Measurements from ENCODE around the gene KCTD21.

Gene KCTD21

DNA sequence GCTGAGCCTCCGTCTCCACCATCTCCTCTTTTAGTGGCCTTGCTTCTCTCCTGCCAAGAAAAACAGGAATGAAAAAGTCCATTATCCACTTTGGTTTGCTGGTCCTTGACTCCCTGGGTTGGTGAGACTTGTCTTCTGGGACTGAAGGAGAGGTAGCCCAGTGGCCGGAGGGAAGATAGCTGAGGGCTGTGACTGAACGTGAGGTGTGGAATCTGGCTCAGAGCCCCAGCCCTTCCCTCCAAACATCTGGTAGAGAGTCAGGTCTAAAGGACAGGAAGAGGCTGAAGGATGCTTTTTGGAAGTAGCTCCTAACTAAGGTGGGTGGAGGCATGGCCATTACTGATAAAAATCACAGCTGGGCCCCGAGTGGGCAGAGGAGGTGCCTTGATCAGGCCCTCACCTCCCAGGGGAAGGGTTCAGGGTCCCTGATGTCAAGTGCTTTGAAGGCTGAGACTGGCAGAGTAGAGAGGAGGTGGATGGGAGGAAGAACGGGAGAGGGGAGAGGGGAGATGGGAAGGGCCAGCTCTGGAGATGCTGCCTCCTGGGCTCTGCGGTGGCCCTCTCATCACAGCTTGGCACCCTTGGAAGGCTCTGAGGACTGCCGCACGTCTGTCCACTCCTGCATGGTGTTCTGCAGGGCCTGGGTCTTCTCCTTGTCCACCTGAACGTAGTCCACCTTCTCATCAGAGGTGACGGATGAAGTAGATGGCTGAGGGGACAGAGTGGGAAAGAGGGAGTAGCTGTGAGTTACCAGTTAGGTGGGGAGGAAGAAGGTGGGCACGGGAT, 30.5 kb upstream of the KCTD21 start:
- no peak for DNase-seq

DNA sequence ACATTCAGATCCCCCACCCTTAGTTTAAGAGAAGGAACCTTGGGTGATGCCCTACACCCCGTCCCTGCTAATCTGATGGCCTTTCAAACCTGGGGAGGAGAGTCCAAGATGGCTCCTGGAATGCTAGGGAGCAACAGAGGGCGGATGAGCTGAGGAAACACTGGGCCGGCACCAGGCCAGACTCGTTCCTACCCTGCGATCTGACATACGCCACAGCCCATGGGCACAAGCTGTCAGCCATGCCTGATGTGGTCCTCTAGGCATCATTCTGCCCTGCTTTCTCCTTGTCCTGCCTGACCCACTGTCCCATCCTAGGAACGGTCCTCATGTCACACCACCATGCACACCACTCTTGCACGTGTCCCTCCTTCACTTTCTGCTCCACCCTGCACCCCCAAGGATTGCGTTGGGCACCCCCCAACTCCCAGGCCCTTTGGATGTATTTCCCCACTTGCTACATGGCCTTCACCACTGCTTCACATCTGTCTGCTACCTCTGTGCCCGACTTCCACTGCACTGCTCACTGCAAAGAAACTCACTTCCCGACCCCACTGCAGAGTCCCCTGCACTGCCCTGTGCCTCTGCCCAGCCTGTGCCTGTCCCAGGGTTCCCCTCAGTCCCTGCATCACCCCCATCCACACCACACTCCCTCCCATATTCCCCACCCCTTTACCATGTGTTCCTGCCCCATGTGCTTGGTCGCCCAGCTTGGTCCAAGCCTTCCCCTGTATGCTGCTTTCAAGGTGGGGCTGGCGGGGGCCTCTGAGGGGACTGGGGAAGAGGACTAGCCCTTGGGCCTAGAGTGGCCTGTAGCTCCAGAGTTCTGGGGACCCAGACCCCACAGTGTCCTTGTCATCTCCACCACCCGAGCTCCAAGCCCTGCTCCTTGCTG, 29.5 kb upstream of the KCTD21 start:
- no peak for DNase-seq

- no peak for DNase-seq
These were observed 28.3 kb upstream of the KCTD21 start for GRCh38 chr11:78216571-78217287.

DNA sequence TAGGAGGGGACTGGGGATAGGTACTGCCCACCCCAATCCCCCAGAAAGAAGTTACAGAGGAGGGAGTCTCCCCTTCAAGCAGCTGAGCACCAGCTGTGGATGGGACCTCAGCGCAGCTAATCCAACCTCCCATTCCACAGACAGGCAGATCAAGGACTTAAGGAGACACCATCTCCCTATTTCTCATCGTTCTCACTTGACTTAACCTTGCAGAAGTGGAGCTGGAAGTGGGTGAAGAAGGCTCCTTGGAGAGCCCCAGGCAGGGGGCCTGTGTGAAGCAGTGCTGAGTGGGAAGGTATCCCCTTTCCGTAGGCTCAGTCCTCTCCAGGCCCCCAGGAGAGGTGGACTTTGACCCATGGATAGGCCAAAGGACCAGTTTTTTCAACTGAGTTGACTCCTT, 27.6 kb upstream of the KCTD21 start:
- no peak for DNase-seq

- DNase-seq, result no peak
These were observed 26.1 kb upstream of the KCTD21 start for GRCh38 chr11:78214331-78215194.

GRCh38 chr11:78213526-78214330, 25.3 kb upstream of the KCTD21 start:
- no peak for DNase-seq

GRCh38 chr11:78212586-78213371, 24.4 kb upstream of the KCTD21 start:
- no peak for DNase-seq

DNA sequence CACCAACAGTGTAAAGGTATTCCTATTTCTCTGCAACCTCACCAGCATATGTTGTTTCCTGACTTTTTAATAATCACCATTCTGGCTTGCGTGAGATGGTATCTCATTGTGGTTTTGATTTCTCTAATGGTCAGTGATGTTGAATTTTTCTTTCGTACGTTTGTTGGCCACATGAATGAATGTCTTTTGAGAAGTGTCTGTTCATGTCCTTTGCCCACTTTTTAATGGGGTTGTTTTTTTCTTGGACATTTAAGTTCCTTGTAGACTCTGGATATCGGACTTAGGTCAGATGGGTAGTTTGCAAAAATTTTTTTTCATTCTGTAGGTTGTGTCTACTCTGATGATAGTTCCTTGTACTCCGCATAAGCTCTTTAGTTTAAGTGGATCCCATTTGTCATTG, 23.1 kb upstream of the KCTD21 start:
- no peak for DNase-seq

GRCh38 chr11:78210000-78210608, 21.7 kb upstream of the KCTD21 start:
- no peak for DNase-seq

DNA sequence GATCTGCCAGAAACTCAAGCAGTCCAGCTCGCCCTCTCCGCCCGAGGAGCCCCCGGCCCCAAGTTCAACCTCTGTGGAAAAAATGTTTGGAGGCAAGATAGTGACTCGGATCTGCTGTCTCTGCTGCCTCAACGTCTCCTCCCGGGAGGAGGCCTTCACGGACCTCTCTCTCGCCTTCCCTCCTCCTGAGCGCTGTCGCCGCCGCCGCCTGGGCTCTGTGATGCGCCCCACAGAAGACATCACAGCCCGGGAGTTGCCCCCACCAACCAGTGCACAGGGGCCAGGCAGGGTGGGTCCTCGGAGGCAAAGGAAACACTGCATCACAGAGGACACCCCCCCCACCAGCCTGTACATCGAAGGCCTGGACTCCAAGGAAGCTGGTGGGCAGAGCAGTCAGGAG, 21.1 kb upstream of the KCTD21 start:
- no peak for DNase-seq

- DNase-seq, result no peak
These were observed 20.1 kb upstream of the KCTD21 start for GRCh38 chr11:78208257-78209165.

DNA sequence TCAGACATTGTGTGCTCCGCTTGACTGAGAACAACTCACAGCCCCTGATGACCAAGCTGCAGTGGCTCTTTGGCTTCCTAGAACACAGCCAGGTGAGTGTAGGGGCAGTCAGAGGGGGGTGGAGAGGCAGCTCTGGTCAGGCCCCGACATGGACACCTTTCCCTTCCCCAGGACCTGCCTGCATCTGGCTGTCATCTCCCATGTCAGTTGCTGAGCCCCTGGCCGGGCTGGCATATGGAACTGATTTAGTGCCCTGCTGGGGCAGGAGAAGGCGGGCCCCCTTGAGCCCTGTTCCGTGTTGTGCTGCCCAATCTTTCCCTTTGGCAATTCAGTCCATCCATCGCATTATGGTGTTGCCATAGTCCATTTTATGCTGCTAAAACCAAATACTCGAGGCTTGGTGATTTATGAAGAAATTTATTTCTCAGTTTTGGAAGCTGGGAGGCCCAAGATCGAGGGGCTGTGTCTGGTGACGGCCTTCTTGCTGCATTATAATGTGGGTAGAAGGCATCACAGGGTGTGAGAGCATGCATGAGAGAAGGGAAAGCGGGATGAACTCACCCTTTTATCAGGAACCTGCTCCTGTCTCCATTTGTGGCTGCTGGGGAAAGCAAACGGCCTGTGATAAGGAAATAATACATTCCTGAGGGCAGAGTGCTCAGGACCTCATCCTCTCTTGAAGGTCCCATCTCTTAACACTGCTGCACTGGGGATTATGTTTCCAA, 19.3 kb upstream of the KCTD21 start:
- no peak for DNase-seq

DNA sequence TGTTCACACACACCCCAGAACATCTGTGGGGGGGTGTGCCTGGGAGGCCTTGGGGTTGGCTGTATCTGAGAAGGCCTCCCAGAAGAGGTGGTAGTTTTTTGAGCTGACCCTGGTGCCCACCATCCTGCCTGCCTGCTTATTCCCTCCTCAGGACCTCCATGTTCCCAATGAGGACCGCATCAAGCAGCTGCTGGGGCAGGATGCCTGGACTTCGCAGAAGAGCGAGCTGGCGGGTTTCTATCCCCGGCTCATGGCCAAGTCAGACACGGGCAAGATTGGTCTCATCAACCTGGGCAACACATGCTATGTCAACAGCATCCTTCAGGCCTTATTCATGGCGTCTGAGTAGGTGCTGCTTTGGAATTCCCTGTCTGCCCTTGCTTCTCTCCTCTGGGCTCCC, 17.3 kb upstream of the KCTD21 start:
- no peak for DNase-seq

DNA sequence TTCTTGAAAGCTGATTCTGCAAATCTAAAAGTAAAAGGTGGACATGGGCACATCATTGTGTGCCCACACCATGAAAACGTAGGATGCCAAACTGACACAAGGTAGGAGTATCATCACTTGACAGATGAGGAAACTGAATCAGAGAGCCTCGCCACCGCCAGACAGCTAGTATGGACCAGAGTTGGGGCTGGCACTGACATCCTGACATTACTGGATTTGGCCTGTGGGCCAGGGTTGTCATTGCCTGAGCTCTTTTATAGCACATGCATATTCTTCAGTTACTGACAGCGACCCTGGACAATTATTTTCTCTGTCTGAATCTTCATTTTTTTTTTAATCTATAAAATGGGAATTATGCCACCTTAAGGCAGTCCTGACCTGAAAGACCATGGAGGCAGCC, 16.8 kb upstream of the KCTD21 start:
- DNase-seq, result no peak

DNA sequence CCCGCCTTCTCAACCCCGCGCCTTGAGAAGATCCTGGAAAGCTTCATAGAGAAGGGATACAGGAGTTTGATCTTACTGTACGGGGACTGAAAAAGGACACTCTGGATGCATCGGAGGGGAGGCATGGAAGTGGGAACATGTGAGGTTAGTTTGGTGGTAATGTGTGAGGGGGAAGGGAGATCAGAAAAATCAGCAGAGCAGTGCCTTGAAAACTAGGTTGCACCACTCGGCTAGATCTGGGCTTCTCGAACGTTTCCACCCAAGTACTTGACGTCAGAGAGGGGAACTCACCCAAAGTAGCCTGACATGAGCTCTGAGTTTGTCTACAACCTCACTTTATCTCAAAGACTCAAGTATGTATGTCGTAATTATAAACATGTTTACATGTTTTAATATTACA, 14.8 kb upstream of the KCTD21 start:
- peak in 3 of 5 experiments; percentile 45 to 86 (median 81) for DNase-seq

DNA sequence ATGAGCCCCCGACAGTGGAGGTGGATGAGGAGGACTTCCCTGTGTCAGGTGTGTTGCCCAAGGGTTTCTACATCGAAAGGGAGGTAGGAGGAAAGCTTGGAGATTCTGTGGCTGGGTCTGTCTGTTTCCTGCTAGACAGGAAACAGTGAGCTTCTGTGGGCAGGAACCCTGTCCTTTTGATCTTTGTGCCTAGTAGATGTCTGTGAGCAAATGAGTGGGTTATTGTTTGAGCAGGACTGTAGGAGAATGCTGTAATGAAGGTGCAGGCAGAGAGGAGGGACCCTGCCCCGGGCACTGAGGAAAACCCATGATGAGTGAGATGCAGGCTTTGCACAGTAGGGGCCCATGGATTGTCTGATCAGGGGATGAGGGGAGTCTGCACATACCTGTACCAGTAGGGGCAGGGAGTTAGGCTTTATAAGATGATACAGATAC, 14.3 kb upstream of the KCTD21 start:
- DNase-seq, result peak in 3 of 5 experiments; percentile 44 to 87 (median 82)

DNA sequence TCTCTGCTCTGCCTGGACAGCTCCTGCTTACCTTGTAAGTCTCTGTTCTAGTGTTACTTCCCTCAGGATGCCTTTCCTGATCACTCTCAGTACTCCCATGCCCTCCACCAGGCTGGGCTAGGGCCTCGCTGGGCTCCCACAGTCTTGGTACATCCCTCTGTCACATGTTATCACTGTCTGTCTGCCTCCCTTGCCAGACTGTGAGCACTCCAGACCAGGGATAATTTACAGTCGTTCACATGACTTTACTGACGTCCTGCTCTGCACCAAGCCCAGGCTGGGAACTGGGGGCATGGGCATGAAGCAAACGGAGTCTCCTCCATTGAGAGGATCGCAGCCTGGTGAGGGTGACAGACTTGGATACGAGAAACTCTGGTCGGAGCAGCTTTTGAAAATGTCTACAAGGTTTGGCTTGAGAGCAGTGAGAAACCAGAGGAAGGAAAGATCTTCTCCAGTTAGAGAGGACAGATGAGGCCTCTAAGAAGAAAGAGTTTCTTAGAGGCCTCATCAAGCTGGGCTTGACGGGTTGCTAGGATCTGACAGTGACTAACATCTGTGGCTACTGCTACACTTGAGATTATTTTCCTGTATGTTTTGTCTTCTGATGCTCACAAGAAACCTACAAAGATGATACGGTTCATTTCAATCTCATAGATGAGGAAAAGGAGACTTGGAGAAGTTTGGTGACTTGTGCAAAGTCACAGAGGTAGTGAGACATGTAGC, 12.8 kb upstream of the KCTD21 start:
- DNase-seq, result no peak
